Retina (tissue), 1 donor: ENCODE measurements around the gene POLR1F.

Experiments used
- DNase-seq: peaks from one replicate; pipeline ENCODE4 v3.0.0-alpha.2; 2016

POLR1F gene

DNA sequence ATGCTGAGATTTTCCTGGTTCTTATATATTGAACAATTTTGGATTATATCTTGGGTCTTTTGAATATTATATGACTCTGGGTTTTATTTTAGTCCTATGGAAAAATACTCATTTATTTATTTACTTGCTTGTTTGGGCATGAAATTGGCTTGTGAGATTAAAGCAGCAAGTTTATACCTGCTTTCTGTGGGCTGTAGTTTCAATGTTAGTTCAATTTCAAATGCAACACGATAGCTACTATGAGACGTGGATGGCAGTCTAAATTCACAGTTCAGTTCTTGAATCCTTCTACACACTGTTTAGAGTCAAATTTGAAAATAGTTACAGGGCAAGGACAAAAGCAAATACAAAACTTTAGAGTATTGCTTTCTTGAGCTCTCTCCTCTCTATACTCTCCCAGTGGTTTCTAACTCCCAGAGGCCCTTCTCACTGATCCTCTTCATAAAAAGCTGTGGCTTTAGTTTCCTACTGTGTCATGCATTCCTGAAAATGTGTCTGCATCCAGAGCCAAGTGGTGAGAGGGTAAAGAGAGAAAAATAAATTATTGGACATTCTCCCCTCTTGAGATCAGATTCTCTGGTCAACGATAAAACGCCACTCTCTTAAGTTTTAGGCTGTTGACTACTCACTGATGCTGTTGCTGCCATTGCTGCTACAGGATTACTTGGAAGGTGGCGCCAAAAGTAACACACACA lies 34.4 kb downstream of the POLR1F start:
- DNase-seq, result no peak

DNA sequence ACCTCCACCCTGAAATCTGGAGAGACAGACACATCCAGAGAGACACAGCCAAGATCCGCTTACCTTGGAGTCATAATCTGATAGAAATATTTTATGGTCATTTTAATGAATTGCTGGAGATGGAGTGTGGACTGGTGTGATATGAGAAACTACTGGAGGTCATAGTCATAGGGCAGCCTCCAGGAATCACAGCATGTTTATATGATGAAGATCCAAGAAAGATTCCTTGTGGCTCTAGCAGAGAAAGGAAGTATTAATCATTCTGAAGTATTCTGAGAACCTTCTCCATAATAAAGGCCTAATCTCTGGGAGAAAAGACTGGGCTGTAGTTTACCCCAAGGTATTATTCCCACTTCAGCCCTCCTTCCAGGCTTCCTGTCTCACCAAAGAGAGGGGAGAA lies 38.0 kb downstream of the POLR1F start:
- DNase-seq, result no peak

DNA sequence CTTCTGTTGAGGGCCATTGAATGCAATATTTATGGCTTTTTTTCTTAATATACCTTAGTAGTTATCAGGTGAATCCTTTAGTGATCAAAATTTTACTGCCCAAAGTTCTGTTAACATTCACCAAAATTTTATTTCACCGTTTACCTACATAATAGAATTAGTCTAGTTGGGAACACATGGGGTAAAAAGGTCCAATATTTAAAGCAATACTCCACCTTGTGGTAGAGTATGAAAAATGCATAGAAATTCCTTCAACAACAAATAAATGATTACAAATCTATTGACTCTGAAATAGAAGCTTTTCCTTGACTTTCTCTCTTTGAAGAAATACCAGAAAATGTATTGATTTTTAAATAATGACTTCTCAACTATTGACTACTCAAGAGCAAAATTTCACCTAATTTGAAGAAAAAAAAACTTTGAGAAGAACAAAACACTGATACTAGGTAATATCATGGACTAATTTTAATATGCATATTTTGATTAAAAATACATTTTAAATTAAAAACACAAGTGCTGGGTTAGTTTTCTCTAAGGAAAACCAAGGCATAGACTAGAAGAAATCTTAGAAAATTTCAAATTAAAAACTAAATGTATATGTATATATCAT lies 43.3 kb downstream of the POLR1F start:
- DNase-seq, result no peak

DNA sequence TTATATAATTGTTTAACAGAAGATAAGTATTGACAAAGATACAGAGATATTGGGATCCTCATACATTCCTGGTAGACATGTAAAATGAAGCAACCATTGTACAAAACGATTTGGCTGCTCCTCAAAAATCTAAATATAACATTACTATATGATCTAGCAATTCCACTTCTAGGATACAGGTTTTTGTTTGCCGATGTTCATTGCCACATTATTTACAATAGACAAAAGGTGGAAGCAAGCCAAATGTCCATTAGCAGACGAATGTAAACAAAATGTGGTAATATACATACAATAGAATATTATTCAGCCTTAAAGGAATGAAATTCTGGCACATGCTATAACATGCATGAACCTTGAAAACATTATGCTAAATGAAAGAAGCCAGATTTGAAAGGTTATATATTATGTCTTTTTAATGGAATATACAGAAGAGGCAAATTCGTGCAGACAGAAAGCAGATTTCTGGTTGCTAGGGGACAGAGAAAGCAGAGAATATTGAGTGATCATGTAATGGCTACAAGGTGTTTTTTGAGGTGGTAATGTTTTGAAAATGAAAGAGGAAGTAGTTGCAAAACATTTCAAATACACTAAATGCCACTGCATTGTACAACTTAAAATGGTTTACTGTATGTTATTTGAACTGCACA lies 44.9 kb downstream of the POLR1F start:
- no peak for DNase-seq

DNA sequence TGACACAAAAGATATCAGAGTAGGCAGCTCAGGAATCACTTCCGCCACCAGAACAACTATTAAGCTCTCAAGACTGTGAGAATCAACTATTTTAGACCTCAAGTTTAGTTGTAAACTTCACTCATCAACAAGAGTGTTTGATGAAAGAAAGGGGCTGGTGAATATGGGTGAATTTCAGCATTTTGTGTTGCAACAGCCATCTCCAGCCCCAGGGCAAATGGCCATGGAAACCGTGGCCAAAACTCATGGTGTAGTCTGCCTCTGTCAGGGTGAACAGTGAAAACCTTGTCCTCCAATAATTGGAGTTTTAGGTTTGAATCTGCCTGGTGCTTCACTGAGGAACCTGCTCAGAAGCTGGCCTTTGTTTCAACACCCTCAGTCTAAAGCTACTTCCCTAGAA lies 60.0 kb downstream of the POLR1F start:
- no peak for DNase-seq
